GM04504 (cell line): ENCODE data around the gene ASS1.
A peak's percentile ranks its signal among the peaks of the same experiment; 100 is the strongest.

Source experiments
- DNase-seq: peaks from one replicate; pipeline ENCODE4 v3.0.0-alpha.2; 2012; ENCODE audit warnings: low read depth

ASS1 gene

DNA sequence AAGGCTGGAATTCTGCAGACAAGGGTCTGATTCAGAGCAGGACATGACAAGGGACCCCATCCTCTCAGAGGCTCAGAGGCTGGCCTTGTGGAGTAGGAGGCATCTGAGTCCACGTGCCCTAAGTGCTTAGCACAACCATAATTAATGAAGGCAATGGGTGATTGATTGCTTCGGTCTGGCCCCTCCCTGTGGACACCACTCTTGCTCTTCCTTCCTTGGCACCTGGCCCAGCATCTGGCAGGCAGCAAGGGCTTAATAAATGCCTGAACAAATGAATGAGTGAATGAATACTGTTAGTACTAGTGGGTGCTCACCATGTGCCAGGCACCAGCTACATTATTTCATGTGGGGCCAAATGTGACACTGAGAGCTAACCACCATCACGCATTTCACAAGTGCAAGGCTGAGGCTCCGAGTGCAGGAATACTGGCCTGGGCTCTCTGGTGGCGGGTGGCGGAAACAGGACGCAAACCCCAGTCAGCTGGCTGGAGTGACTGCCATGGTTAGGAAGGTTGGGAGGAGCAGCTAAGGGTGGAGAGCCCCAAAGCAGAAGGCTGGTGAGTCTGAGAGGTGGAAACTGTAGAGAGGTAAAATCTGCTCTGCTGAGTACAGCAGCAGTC lies 53.6 kb downstream of the ASS1 start:
- DNase-seq, result peak; percentile 21

- no peak for DNase-seq
Observed at GRCh38 chr9:130498918-130499698, 54.3 kb downstream of the ASS1 start.

DNA sequence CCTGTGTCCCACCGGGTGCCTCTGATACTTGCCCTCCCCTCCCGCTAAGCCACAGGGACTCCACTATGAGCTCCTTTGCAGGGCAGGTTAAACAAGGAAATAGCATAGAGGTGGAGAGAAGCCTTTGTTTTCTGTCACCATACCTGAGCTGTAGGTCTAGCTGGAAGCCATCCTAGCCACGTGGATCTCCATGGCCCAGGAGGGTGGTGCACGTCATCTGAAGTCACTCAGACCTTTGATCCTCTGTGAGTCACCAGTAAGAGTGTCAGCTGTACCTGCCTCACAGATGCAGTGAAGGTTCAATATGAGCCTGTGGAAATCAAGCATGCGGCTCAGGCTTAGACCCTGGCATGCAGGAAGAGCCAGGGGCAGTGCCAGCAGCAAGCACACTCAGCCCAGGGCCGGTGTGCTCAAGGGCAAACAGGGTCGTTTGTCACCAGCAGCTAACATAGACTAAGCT lies 55.1 kb downstream of the ASS1 start:
- DNase-seq, result no peak

- no peak for DNase-seq
Observed at GRCh38 chr9:130500340-130501180, 55.8 kb downstream of the ASS1 start.

DNA sequence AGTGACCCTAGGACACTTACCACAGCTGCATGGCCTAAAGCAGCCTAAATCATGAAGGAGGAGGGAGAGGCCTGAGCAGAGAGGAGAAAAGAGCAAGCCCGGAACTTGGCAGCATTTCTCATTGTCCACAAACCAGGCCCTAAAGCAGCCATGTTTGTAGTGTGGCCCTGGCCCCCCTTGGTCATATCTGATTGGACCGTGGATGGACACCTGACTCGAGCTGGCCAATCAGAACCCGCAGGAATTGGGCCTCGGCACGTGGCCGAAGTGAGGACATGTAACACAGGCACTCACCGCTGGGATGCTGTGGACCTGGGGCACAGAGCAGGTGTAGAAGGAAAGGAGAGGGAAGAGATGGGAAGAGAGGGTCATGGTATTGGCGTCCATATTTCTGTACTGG lies 56.9 kb downstream of the ASS1 start:
- no peak for DNase-seq

GRCh38 chr9:130508218-130508617 lies 63.5 kb downstream of the ASS1 start:
- no peak for DNase-seq

DNA sequence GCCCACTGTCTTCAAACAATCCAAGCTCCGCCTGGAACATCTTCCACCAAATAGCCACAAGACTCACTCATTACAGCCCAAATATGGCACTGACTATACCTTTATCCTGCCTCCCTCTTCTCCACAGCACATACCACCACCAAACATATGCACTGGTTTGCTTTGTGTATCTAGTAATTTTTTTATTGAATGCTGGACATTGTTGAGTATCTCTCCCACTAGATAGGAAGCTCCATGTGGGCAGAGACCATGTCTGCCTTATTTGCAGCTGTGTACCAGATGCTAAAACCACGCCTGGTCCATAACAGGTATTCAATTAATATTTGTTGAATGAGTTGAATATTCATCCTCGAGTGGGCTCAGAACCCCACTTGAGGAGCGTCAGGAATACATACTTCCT lies 67.4 kb downstream of the ASS1 start:
- no peak for DNase-seq

DNA sequence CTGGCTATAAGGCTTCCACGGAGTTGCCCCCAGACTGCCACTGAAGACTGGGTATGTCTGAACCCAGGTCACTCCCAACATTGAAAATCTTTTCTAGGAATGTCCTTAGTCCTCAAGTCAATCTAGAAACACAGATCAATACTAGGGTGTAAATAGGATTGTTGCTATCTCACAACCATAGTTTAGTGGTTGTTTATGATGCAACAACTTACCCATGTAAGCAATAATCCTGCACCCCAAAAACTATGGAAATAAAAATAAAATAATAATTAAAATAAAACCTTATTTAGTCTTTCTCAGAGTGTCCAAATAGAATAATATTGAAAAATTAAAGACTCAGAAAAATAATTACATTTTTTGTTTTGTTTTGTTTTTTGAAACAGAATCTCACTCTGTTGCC lies 68.3 kb downstream of the ASS1 start:
- no peak for DNase-seq

- no peak for DNase-seq
Observed at GRCh38 chr9:130518233-130518632, 73.5 kb downstream of the ASS1 start.

GRCh38 chr9:130518943-130519799 lies 74.4 kb downstream of the ASS1 start:
- no peak for DNase-seq

GRCh38 chr9:130519927-130520326 lies 75.2 kb downstream of the ASS1 start:
- DNase-seq, result no peak

DNA sequence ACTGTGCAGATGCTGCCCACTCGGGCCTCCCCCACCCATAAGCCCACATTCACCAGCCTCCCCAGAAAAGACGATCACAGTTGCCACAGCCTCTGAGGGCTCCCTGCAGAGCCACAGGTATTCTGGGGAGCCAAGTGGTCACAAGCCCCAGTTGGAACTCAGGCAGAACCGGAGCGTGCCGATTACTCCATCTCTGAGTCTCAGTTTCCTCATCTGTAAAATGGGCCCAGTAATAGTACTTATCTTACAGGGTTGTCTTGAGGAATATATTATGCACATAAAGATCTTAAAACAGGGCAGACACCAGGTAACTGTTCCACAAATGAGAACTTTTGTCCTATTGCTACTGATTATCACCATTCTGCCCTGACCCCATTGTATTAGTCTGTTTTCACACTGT lies 77.0 kb downstream of the ASS1 start:
- DNase-seq, result no peak

- no peak for DNase-seq
Observed at GRCh38 chr9:130522233-130522808, 77.6 kb downstream of the ASS1 start.

DNA sequence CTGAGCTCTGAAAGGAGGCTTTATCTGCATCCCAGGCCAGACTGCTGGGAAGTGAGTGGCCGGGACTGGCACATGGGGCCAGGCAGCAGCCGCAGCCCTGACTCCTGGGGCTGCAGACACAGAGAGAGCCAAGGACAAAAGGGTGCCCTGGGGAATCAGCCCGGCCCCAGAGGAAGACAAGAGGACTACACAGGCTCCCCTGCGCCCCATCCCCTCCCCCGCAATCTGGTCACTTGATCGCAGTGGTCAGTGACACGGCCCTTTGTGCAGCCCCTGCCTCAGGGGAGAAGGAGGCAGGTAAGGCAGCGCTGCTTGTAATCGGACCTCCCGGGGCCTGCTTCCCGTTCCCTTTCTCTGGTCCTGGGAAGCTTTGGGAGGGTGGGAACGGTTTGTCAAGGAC lies 79.2 kb downstream of the ASS1 start:
- DNase-seq, result no peak

GRCh38 chr9:130526193-130526853 lies 81.6 kb downstream of the ASS1 start:
- no peak for DNase-seq

DNA sequence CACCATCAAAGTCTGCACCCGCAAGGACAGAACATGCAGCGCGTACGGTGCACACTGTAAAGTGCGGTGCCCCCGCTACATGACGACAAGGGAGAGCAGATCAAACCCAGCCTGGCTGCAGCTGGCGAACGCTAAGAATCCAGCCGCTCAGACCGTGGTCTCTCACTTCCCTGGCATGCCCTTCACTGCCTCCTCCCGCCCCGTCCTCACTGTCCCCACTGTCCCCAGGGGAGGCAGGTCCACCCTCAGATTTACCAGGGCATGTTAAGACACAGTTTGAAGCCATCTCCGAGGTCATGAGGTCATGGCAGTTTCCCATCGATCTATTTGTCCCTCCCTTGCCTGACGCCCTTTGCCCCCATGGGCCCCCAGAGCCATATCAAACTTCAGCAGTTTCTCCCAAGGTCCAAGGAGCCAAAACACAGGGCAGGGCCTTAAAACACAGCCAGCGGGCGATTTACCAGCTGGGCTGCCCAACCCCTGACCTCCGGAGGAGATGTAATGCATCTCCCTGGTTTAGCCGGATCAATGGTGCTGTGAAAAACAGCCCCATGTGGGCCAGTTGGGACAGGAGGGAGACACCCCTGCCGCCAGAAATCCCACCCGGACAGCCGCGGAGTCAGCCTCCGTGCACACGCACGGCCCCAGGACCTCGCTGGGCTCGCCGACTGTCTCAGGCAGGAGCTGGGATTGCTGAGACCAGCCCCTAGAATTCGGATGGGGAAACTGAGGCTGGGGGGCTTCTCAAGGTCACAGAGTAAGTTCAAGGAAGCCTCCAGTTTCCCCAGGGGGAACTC lies 82.3 kb downstream of the ASS1 start:
- DNase-seq, result no peak

- no peak for DNase-seq
Observed at GRCh38 chr9:130527651-130528310, 83.0 kb downstream of the ASS1 start.

DNA sequence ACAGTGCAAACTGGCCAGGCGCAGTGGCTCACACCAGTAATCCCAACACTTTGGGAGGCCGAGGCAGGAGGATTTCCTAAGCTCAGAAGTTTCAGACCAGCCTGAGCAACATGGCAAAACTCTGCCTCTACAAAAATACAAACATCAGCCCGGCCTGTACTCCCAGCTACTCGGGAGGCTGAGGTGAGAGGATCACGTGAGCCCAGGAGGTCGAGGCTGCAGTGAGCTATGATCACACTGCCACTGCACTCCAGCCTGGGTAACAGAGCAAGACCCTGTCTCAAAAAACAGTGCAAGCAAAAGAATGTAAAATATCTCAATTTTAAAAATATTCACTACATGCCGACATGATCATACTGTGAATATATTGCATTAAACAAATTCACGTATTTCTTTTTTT lies 83.9 kb downstream of the ASS1 start:
- DNase-seq, result no peak

GRCh38 chr9:130530938-130531337 lies 86.2 kb downstream of the ASS1 start:
- DNase-seq, result peak; percentile 42

GRCh38 chr9:130531670-130532069 lies 86.9 kb downstream of the ASS1 start:
- no peak for DNase-seq
